Measurements from ENCODE around the gene HLF. TPM values are rescaled to one million over a fixed set of nuclear protein-coding genes. Genes with fewer than 3 reads are reported as not detected.

Gene HLF
- total RNA-seq, 1 experiment from 2014 or later = not detected

DNA sequence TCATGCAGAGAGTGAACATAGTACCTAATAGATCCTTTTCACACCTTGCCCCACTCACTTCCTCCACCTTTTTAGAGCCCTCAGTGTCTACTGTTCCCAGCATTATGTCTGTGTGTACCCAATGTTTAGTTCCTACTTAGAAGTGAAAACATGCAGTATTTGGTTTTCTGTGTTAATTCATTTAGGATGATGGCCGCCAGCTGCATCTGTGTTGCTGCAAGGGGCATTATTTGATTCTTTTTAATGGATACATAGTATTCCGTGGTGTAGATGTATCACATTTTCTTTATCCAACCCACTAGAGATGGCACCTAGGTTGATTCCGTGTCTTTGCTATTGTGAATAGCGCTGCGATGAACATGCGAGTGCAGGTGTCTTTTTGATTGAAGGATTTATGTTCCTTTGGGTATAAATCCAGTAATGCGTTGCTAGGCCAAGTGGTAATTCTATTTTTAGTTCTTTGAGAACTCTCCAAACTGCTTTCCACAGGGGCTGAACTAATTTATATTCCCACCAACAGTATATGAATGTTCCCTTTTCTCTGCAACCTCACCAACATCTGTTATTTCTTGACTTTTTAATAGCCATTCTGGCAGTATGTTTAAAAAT is 47.1 kb downstream of the HLF start:
- no peaks in the 10 kb centered on the region for H3K9me3 ChIP-seq (ENCODE audit: insufficient read depth, low read depth)
- H3K4me1 ChIP-seq (replicated peaks; ENCODE audit: insufficient read depth) = no peaks in the 10 kb centered on the region
- no peak overlapping the region for H3K27ac ChIP-seq
- POLR2A ChIA-PET (ENCODE audit: unreplicated experiment) = no interaction called here
- no peaks in the 10 kb centered on the region for H3K79me2 ChIP-seq (ENCODE audit: low read depth)
- H2AFZ ChIP-seq = no peak overlapping the region
- H3K27me3 ChIP-seq (ENCODE audit: insufficient read depth, low read depth) = peaks cover 37% of the 10 kb centered on the region
- no peaks in the 10 kb centered on the region for H3K36me3 ChIP-seq (ENCODE audit: low read depth)
- intact Hi-C loops (cut with micrococcal nuclease; ENCODE audit: unreplicated experiment) = no loop called here
- H3K4me2 ChIP-seq = no peak overlapping the region
- no peaks in the 10 kb centered on the region for H4K20me1 ChIP-seq (ENCODE audit: insufficient read depth)
- CTCF ChIA-PET = no interaction called here
- no peaks in the 10 kb centered on the region for H3F3A ChIP-seq (ENCODE audit: insufficient read depth, low read depth)
- no peak overlapping the region for H3K4me3 ChIP-seq
- H3K9me2 ChIP-seq (ENCODE audit: insufficient read depth) = no peaks in the 10 kb centered on the region
- TF ChIP-seq EZH2 (IDR thresholded peaks at IDR 0.05; ENCODE audit: low read depth) (no peak), CTCF (conservative IDR thresholded peaks at IDR 0.05) (no peak)
- no peak for DNase-seq
- BruUV-seq (replicated peaks) = no TSS peak

- peaks cover 37% of the 10 kb centered on the region for H3K27me3 ChIP-seq (ENCODE audit: insufficient read depth, low read depth)
- no peak overlapping the region for H3K4me3 ChIP-seq
- no TSS peak for BruUV-seq (replicated peaks)
These were observed 48.1 kb downstream of the HLF start for GRCh38 chr17:55312852-55313251.

GRCh38 chr17:55314061-55314783 is 49.5 kb downstream of the HLF start:
- ChIA-PET POLR2A (ENCODE audit: unreplicated experiment) (no interaction called here), CTCF (no interaction called here)
- Histone ChIP-seq H3K4me1 (replicated peaks; ENCODE audit: insufficient read depth) (no peaks in the 10 kb centered on the region), H4K20me1 (ENCODE audit: insufficient read depth) (no peaks in the 10 kb centered on the region), H3K36me3 (ENCODE audit: low read depth) (no peaks in the 10 kb centered on the region), H3K9me3 (ENCODE audit: insufficient read depth, low read depth) (no peaks in the 10 kb centered on the region), H3K4me3 (no peak overlapping the region), H3K27ac (no peak overlapping the region), H3F3A (ENCODE audit: insufficient read depth, low read depth) (no peaks in the 10 kb centered on the region), H3K4me2 (no peak overlapping the region), H3K9me2 (ENCODE audit: insufficient read depth) (no peaks in the 10 kb centered on the region), H3K27me3 (ENCODE audit: insufficient read depth, low read depth) (peaks cover 36% of the 10 kb centered on the region), H3K79me2 (ENCODE audit: low read depth) (no peaks in the 10 kb centered on the region), H2AFZ (no peak overlapping the region)
- no peak for TF ChIP-seq CTCF (conservative IDR thresholded peaks at IDR 0.05)
- TF ChIP-seq EZH2 (IDR thresholded peaks at IDR 0.05; ENCODE audit: low read depth) = no peak
- intact Hi-C loops (cut with micrococcal nuclease; ENCODE audit: unreplicated experiment) = no loop called here
- DNase-seq = no peak
- BruUV-seq (replicated peaks) = no TSS peak

More at GRCh38 chr17:55312852-55313251, 48.1 kb downstream of the HLF start:
- ChIA-PET POLR2A (ENCODE audit: unreplicated experiment) (no interaction called here), CTCF (no interaction called here)
- TF ChIP-seq EZH2 (IDR thresholded peaks at IDR 0.05; ENCODE audit: low read depth) (no peak), CTCF (conservative IDR thresholded peaks at IDR 0.05) (no peak)
- Histone ChIP-seq H3K79me2 (ENCODE audit: low read depth) (no peaks in the 10 kb centered on the region), H3K4me1 (replicated peaks; ENCODE audit: insufficient read depth) (no peaks in the 10 kb centered on the region), H3K27ac (no peak overlapping the region), H3K36me3 (ENCODE audit: low read depth) (no peaks in the 10 kb centered on the region), H3K9me3 (ENCODE audit: insufficient read depth, low read depth) (no peaks in the 10 kb centered on the region), H3F3A (ENCODE audit: insufficient read depth, low read depth) (no peaks in the 10 kb centered on the region), H3K9me2 (ENCODE audit: insufficient read depth) (no peaks in the 10 kb centered on the region), H4K20me1 (ENCODE audit: insufficient read depth) (no peaks in the 10 kb centered on the region), H3K4me2 (no peak overlapping the region), H2AFZ (no peak overlapping the region)
- DNase-seq = no peak
- intact Hi-C loops (cut with micrococcal nuclease; ENCODE audit: unreplicated experiment) = no loop called here

All from PC-9 (cell line).